ENCODE results near the gene OR10D3.

The OR10D3 gene

DNA sequence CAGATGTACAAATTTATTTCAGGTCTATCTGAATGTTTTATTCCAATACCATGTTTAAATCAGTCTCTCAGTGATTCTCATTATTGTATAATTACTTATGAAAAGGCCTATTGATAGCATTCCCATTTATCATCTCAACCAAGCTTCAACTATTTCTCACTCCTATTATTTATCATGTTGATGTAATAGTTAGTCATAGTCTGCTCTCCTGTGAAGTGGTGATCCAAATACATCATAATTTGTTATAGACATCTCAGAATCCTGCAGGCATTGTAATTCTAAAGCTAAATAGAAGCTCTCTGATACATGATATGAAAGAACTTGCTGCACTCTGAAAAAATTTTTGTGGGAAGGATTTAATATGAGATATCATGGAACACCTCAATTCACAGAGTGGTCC is 36.0 kb downstream of the OR10D3 start:
- TF ChIP-seq FOXM1 (IDR thresholded peaks at IDR 0.05; ENCODE audit: borderline replicate concordance, low read depth) (no peak), CREB1 (IDR thresholded peaks at IDR 0.05; ENCODE audit: low read depth) (no peak), CEBPB (IDR thresholded peaks at IDR 0.05) (no peak), NFIC (IDR thresholded peaks at IDR 0.05) (no peak), EP300 (IDR thresholded peaks at IDR 0.05; ENCODE audit: borderline replicate concordance) (no peak), EGR1 (IDR thresholded peaks at IDR 0.05) (no peak), ZBTB7A (IDR thresholded peaks at IDR 0.05; ENCODE audit: low read depth) (no peak), TCF12 (IDR thresholded peaks at IDR 0.05; ENCODE audit: low read depth) (no peak), USF1 (IDR thresholded peaks at IDR 0.05) (no peak), YY1 (IDR thresholded peaks at IDR 0.05; ENCODE audit: low read depth) (no peak), MAX (IDR thresholded peaks at IDR 0.05) (no peak), RAD21 (IDR thresholded peaks at IDR 0.05; ENCODE audit: low read depth) (no peak), TAF1 (IDR thresholded peaks at IDR 0.05; ENCODE audit: low read depth) (no peak), TEAD4 (IDR thresholded peaks at IDR 0.05) (no peak)
- TF ChIP-seq, protein P1, sequence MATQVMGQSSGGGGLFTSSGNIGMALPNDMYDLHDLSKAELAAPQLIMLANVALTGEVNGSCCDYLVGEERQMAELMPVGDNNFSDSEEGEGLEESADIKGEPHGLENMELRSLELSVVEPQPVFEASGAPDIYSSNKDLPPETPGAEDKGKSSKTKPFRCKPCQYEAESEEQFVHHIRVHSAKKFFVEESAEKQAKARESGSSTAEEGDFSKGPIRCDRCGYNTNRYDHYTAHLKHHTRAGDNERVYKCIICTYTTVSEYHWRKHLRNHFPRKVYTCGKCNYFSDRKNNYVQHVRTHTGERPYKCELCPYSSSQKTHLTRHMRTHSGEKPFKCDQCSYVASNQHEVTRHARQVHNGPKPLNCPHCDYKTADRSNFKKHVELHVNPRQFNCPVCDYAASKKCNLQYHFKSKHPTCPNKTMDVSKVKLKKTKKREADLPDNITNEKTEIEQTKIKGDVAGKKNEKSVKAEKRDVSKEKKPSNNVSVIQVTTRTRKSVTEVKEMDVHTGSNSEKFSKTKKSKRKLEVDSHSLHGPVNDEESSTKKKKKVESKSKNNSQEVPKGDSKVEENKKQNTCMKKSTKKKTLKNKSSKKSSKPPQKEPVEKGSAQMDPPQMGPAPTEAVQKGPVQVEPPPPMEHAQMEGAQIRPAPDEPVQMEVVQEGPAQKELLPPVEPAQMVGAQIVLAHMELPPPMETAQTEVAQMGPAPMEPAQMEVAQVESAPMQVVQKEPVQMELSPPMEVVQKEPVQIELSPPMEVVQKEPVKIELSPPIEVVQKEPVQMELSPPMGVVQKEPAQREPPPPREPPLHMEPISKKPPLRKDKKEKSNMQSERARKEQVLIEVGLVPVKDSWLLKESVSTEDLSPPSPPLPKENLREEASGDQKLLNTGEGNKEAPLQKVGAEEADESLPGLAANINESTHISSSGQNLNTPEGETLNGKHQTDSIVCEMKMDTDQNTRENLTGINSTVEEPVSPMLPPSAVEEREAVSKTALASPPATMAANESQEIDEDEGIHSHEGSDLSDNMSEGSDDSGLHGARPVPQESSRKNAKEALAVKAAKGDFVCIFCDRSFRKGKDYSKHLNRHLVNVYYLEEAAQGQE (IDR thresholded peaks at IDR 0.05; ENCODE audit: low read depth), result no peak

DNA sequence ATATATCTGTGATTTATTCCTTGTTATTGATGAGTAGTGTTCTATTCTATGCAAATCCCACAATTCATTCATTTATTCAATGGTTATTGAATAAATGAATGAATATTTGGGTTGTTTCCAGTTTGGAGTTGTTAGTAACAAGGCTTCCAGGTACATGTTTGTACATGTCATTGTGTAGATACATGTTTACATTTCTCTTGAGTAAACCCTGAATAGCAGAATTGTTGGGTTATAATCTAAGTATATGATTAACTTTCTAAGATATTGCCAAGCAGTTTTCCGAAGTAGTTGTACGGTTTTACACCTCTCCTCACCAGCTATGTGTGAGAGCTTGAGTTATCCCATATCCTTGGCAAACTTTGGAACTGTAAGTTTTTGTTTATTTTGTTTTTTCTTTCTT is 39.3 kb downstream of the OR10D3 start:
- no peak for TF ChIP-seq FOXM1 (IDR thresholded peaks at IDR 0.05; ENCODE audit: borderline replicate concordance, low read depth)
- TF ChIP-seq ZBTB7A (IDR thresholded peaks at IDR 0.05; ENCODE audit: low read depth), result no peak
- TF ChIP-seq EGR1 (IDR thresholded peaks at IDR 0.05), result no peak
- TF ChIP-seq TCF12 (IDR thresholded peaks at IDR 0.05; ENCODE audit: low read depth), result no peak
- no peak for TF ChIP-seq MAX (IDR thresholded peaks at IDR 0.05)
- no peak for TF ChIP-seq YY1 (IDR thresholded peaks at IDR 0.05; ENCODE audit: low read depth)
- TF ChIP-seq, protein P1 (IDR thresholded peaks at IDR 0.05; ENCODE audit: low read depth), result no peak
- TF ChIP-seq EP300 (IDR thresholded peaks at IDR 0.05; ENCODE audit: borderline replicate concordance), result no peak
- no peak for TF ChIP-seq CREB1 (IDR thresholded peaks at IDR 0.05; ENCODE audit: low read depth)
- no peak for TF ChIP-seq TEAD4 (IDR thresholded peaks at IDR 0.05)
- no peak for TF ChIP-seq USF1 (IDR thresholded peaks at IDR 0.05)

- TF ChIP-seq TAF1 (IDR thresholded peaks at IDR 0.05; ENCODE audit: low read depth), result no peak
- TF ChIP-seq TCF12 (IDR thresholded peaks at IDR 0.05; ENCODE audit: low read depth), result no peak
- no peak for TF ChIP-seq EGR1 (IDR thresholded peaks at IDR 0.05)
- no peak for TF ChIP-seq CEBPB (IDR thresholded peaks at IDR 0.05)
- no peak for TF ChIP-seq MAX (IDR thresholded peaks at IDR 0.05)
- TF ChIP-seq FOXM1 (IDR thresholded peaks at IDR 0.05; ENCODE audit: borderline replicate concordance, low read depth), result no peak
- no peak for TF ChIP-seq RAD21 (IDR thresholded peaks at IDR 0.05; ENCODE audit: low read depth)
Observed at GRCh38 chr11:124225471-124225870, 42.3 kb downstream of the OR10D3 start.

GRCh38 chr11:124233376-124233775 is 50.2 kb downstream of the OR10D3 start:
- TF ChIP-seq TAF1 (IDR thresholded peaks at IDR 0.05; ENCODE audit: low read depth), result no peak
- TF ChIP-seq, protein P1 (IDR thresholded peaks at IDR 0.05; ENCODE audit: low read depth), result no peak
- TF ChIP-seq EGR1 (IDR thresholded peaks at IDR 0.05), result no peak
- TF ChIP-seq TEAD4 (IDR thresholded peaks at IDR 0.05), result no peak
- no peak for TF ChIP-seq NFIC (IDR thresholded peaks at IDR 0.05)
- TF ChIP-seq MAX (IDR thresholded peaks at IDR 0.05), result no peak
- no peak for TF ChIP-seq RAD21 (IDR thresholded peaks at IDR 0.05; ENCODE audit: low read depth)
- no peak for TF ChIP-seq CREB1 (IDR thresholded peaks at IDR 0.05; ENCODE audit: low read depth)
- no peak for TF ChIP-seq ZBTB7A (IDR thresholded peaks at IDR 0.05; ENCODE audit: low read depth)
- TF ChIP-seq EP300 (IDR thresholded peaks at IDR 0.05; ENCODE audit: borderline replicate concordance), result no peak
- TF ChIP-seq CEBPB (IDR thresholded peaks at IDR 0.05), result no peak
- TF ChIP-seq USF1 (IDR thresholded peaks at IDR 0.05), result no peak
- no peak for TF ChIP-seq TCF12 (IDR thresholded peaks at IDR 0.05; ENCODE audit: low read depth)
- no peak for TF ChIP-seq YY1 (IDR thresholded peaks at IDR 0.05; ENCODE audit: low read depth)
- TF ChIP-seq FOXM1 (IDR thresholded peaks at IDR 0.05; ENCODE audit: borderline replicate concordance, low read depth), result no peak

Measured in Ishikawa (cell line).